DMS 273 treated with DMSO at 0.1 percent for 48 hours (cell line): ENCODE measurements around the gene SLAMF8.

ENCODE experiments used
- DNase-seq: peaks from one replicate; lab custom pipeline; 2025; lab: John Stamatoyannopoulos, UW

SLAMF8 gene

GRCh38 chr1:159826441-159827101 lies at the start of gene SLAMF8:
TSS of gene SLAMF8 (plus strand) at chr1:159826873. CDS start at chr1:159826899, 26 bp downstream.
- DNase-seq: no peak

- no peak for DNase-seq
Observed at GRCh38 chr1:159778266-159778665, 48.4 kb upstream of the SLAMF8 start.

GRCh38 chr1:159779403-159779851 lies 47.2 kb upstream of the SLAMF8 start:
- no peak for DNase-seq

- peak; percentile 96 for DNase-seq
Observed at GRCh38 chr1:159780583-159781582, 45.8 kb upstream of the SLAMF8 start, which contains the start of gene DUSP23. TSS of gene DUSP23 (plus strand) at chr1:159780962. CDS start at chr1:159781101, 139 bp downstream.

- DNase-seq: no peak
Observed at GRCh38 chr1:159781992-159782391, 44.7 kb upstream of the SLAMF8 start.

- no peak for DNase-seq
Observed at GRCh38 chr1:159783724-159784123, 42.9 kb upstream of the SLAMF8 start.

- no peak for DNase-seq
Observed at GRCh38 chr1:159786465-159786864, 40.2 kb upstream of the SLAMF8 start.

GRCh38 chr1:159786966-159787365 lies 39.7 kb upstream of the SLAMF8 start:
- no peak for DNase-seq

- DNase-seq: no peak
Observed at GRCh38 chr1:159790237-159790917, 36.3 kb upstream of the SLAMF8 start.

GRCh38 chr1:159791031-159791430 lies 35.6 kb upstream of the SLAMF8 start:
- DNase-seq: no peak

- DNase-seq: no peak
Observed at GRCh38 chr1:159791461-159791860, 35.2 kb upstream of the SLAMF8 start.

- DNase-seq: no peak
Observed at GRCh38 chr1:159795534-159795933, 31.1 kb upstream of the SLAMF8 start.

- DNase-seq: peak; percentile 86
Observed at GRCh38 chr1:159798893-159799292, 27.8 kb upstream of the SLAMF8 start.

GRCh38 chr1:159799446-159799985 lies 27.2 kb upstream of the SLAMF8 start:
- no peak for DNase-seq

- DNase-seq: no peak
Observed at GRCh38 chr1:159800177-159800930, 26.3 kb upstream of the SLAMF8 start.

- no peak for DNase-seq
Observed at GRCh38 chr1:159802111-159802510, 24.6 kb upstream of the SLAMF8 start, which contains the start of gene FCRL6. TSS of gene FCRL6 (plus strand) at chr1:159802360. CDS start at chr1:159802425, 65 bp downstream.

GRCh38 chr1:159803956-159804689 lies 22.6 kb upstream of the SLAMF8 start:
- DNase-seq: no peak

- no peak for DNase-seq
Observed at GRCh38 chr1:159804924-159805323, 21.7 kb upstream of the SLAMF8 start.

- DNase-seq: no peak
Observed at GRCh38 chr1:159815926-159816325, 10.7 kb upstream of the SLAMF8 start.

- no peak for DNase-seq
Observed at GRCh38 chr1:159817276-159818041, 9.2 kb upstream of the SLAMF8 start.
